Activated T-helper 1 cell treated with anti-CD3 and anti-CD28 coated beads, Interleukin-12 subunit alpha, Interleukin-12 subunit beta, Interleukin-2, Interleukin-4 antibody, amounts not matched to agents 30 ng/mL and 10 ng/mL and 1 ng/mL, durations not matched to agents 14 hours and 24 hours and 36 hours (primary cell): ENCODE measurements around the gene KRT7. TPM values are rescaled to one million over a fixed set of nuclear protein-coding genes. Genes with fewer than 3 reads are reported as not detected.
A peak's percentile ranks its signal among the peaks of the same experiment; 100 is the strongest.

Source experiments
- DNase-seq: peaks from one replicate; pipeline ENCODE4 v3.0.0; 2021; ENCODE audit warnings: low spot score
- H3K27ac Mint-ChIP-seq: one replicate; pipeline ENCODE4 v1.8.0; 2021; ENCODE audit warnings: mild to moderate bottlenecking, mixed read lengths
- H3K27me3 Mint-ChIP-seq: one replicate; pipeline ENCODE4 v1.8.0; 2022; ENCODE audit warnings: mild to moderate bottlenecking, moderate library complexity, mixed read lengths; ENCODE audit not compliant: insufficient read depth
- H3K36me3 Mint-ChIP-seq: one replicate; pipeline ENCODE4 v1.8.0; 2021; ENCODE audit warnings: low read depth, mixed read lengths
- H3K4me1 Mint-ChIP-seq: one replicate; pipeline ENCODE4 v1.8.0; 2021; ENCODE audit warnings: low read depth, mixed read lengths
- H3K4me3 Mint-ChIP-seq: one replicate; pipeline ENCODE4 v1.8.0; 2021; ENCODE audit warnings: mild to moderate bottlenecking, moderate library complexity, mixed read lengths
- H3K9me3 Mint-ChIP-seq: one replicate; pipeline ENCODE4 v1.8.0; 2021; ENCODE audit warnings: mixed read lengths
- intact Hi-C: fragments of 100-400 bp; cut with micrococcal nuclease; formaldehyde crosslinking; loops from one replicate; pipeline ENCODE4 v1.15.1; 2024
- total RNA-seq: library from RNA; stranded (reverse); gene quantifications from 2 replicates; pipeline ENCODE4 v1.2.3, GENCODE V29; 2022

KRT7 gene
- total RNA-seq: 15.5 and 21.2 TPM in 2 replicates

- Mint-ChIP-seq H3K4me3 (peak within 1 kb of the TSS; percentile 11), H3K4me1 (peaks cover 5% of the 10 kb centered on the region), H3K9me3 (no peaks in the 10 kb centered on the region), H3K36me3 (no peaks in the 10 kb centered on the region), H3K27ac (no peak within 1 kb of the TSS), H3K27me3 (peaks cover 43% of the 10 kb centered on the region)
- no peak for DNase-seq
- intact Hi-C loops: no loop called here
Observed at GRCh38 chr12:52232674-52233461, at the start of gene KRT7. Gene KRT7 (plus strand): TSS chr12:52233243. CDS start chr12:52233297, 54 bp downstream.

- H3K27ac Mint-ChIP-seq: no peak overlapping the region
- H3K36me3 Mint-ChIP-seq: no peaks in the 10 kb centered on the region
- peaks cover 9% of the 10 kb centered on the region for H3K27me3 Mint-ChIP-seq
- peaks cover 6% of the 10 kb centered on the region for H3K4me1 Mint-ChIP-seq
- DNase-seq: no peak
- no peak overlapping the region for H3K4me3 Mint-ChIP-seq
- intact Hi-C loops: no loop called here
- H3K9me3 Mint-ChIP-seq: no peaks in the 10 kb centered on the region
Observed at GRCh38 chr12:52183544-52183910, 49.5 kb upstream of the KRT7 start.

DNA sequence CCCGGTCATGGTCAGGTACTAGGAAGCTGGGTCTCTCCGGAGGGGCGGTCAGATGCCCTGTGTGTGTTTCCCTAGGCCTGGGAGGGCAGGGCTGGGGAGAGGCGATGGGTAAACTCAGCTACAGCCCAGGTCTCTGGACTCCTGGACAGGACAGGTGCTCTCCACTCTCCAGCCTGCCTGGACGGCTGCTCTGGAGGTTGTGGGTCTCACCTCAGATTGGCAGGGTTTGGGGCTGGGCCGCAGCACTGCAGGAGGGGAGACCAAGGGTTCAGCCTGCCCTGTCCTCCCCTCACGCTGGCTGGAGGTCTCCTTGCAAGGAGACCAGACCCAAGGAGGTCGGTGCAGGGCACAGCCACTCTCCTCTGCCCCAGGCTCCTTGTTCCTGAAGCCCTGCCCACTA is 49.1 kb upstream of the KRT7 start:
- intact Hi-C loops: no loop called here
- Mint-ChIP-seq H3K4me3 (no peak overlapping the region), H3K4me1 (peaks cover 6% of the 10 kb centered on the region), H3K36me3 (no peaks in the 10 kb centered on the region), H3K27ac (no peak overlapping the region), H3K9me3 (no peaks in the 10 kb centered on the region), H3K27me3 (peaks cover 9% of the 10 kb centered on the region)
- DNase-seq: no peak

GRCh38 chr12:52184813-52185212 is 48.2 kb upstream of the KRT7 start:
- Mint-ChIP-seq H3K4me1 (peaks cover 6% of the 10 kb centered on the region), H3K4me3 (no peak overlapping the region), H3K36me3 (no peaks in the 10 kb centered on the region), H3K9me3 (no peaks in the 10 kb centered on the region), H3K27me3 (peaks cover 9% of the 10 kb centered on the region), H3K27ac (no peak overlapping the region)
- DNase-seq: no peak
- intact Hi-C loops: no loop called here

GRCh38 chr12:52185400-52185967 is 47.6 kb upstream of the KRT7 start:
- Mint-ChIP-seq H3K36me3 (no peaks in the 10 kb centered on the region), H3K4me1 (peaks cover 6% of the 10 kb centered on the region), H3K27me3 (peaks cover 9% of the 10 kb centered on the region), H3K27ac (no peak overlapping the region), H3K4me3 (no peak overlapping the region), H3K9me3 (no peaks in the 10 kb centered on the region)
- intact Hi-C loops: no loop called here
- no peak for DNase-seq

GRCh38 chr12:52186118-52186840 is 46.8 kb upstream of the KRT7 start:
- no peak for DNase-seq
- H3K27me3 Mint-ChIP-seq: peaks cover 8% of the 10 kb centered on the region
- H3K9me3 Mint-ChIP-seq: no peaks in the 10 kb centered on the region
- H3K36me3 Mint-ChIP-seq: no peaks in the 10 kb centered on the region
- no peak overlapping the region for H3K27ac Mint-ChIP-seq
- peaks cover 6% of the 10 kb centered on the region for H3K4me1 Mint-ChIP-seq
- intact Hi-C loops: no loop called here
- no peak overlapping the region for H3K4me3 Mint-ChIP-seq

DNA sequence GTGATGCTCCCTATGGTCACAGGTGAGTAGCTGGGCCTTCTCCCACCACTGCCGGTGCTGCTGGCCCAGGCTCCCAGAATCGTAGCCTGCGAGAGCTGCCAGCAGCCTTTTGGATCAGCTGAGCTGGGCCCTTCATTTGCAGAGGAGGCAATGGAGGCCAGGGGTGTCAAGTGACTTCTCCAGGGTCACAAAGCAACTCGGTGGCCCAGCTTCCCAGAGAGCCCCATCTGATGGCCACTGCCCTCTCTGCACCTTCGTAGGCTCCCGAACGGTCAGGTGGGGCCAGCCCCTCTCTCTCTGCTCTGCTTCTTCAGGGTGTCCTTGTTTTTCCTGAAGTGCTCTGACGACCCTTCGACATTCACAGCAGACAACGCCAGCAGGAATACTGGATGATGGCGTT is 45.8 kb upstream of the KRT7 start:
- intact Hi-C loops: no loop called here
- peaks cover 6% of the 10 kb centered on the region for H3K4me1 Mint-ChIP-seq
- H3K36me3 Mint-ChIP-seq: no peaks in the 10 kb centered on the region
- peaks cover 5% of the 10 kb centered on the region for H3K27me3 Mint-ChIP-seq
- DNase-seq: no peak
- H3K4me3 Mint-ChIP-seq: no peak overlapping the region
- H3K9me3 Mint-ChIP-seq: no peaks in the 10 kb centered on the region
- no peak overlapping the region for H3K27ac Mint-ChIP-seq

GRCh38 chr12:52187640-52188039 is 45.4 kb upstream of the KRT7 start:
- Mint-ChIP-seq H3K36me3 (no peaks in the 10 kb centered on the region), H3K27ac (no peak overlapping the region)
- no peak for DNase-seq

GRCh38 chr12:52188658-52189057 is 44.4 kb upstream of the KRT7 start:
- intact Hi-C loops: no loop called here
- Mint-ChIP-seq H3K27ac (no peak overlapping the region), H3K27me3 (peaks cover 12% of the 10 kb centered on the region), H3K4me3 (no peak overlapping the region), H3K9me3 (no peaks in the 10 kb centered on the region), H3K4me1 (peaks cover 6% of the 10 kb centered on the region), H3K36me3 (no peaks in the 10 kb centered on the region)
- DNase-seq: no peak

More at GRCh38 chr12:52187640-52188039, 45.4 kb upstream of the KRT7 start:
- intact Hi-C loops: no loop called here
- Mint-ChIP-seq H3K4me3 (no peak overlapping the region), H3K27me3 (peaks cover 7% of the 10 kb centered on the region), H3K4me1 (peaks cover 6% of the 10 kb centered on the region), H3K9me3 (no peaks in the 10 kb centered on the region)

GRCh38 chr12:52189376-52190174 is 43.5 kb upstream of the KRT7 start:
- Mint-ChIP-seq H3K9me3 (no peaks in the 10 kb centered on the region), H3K4me3 (no peak overlapping the region), H3K4me1 (peaks cover 4% of the 10 kb centered on the region), H3K27me3 (peaks cover 13% of the 10 kb centered on the region), H3K36me3 (no peaks in the 10 kb centered on the region), H3K27ac (no peak overlapping the region)
- intact Hi-C loops: no loop called here
- DNase-seq: no peak

DNA sequence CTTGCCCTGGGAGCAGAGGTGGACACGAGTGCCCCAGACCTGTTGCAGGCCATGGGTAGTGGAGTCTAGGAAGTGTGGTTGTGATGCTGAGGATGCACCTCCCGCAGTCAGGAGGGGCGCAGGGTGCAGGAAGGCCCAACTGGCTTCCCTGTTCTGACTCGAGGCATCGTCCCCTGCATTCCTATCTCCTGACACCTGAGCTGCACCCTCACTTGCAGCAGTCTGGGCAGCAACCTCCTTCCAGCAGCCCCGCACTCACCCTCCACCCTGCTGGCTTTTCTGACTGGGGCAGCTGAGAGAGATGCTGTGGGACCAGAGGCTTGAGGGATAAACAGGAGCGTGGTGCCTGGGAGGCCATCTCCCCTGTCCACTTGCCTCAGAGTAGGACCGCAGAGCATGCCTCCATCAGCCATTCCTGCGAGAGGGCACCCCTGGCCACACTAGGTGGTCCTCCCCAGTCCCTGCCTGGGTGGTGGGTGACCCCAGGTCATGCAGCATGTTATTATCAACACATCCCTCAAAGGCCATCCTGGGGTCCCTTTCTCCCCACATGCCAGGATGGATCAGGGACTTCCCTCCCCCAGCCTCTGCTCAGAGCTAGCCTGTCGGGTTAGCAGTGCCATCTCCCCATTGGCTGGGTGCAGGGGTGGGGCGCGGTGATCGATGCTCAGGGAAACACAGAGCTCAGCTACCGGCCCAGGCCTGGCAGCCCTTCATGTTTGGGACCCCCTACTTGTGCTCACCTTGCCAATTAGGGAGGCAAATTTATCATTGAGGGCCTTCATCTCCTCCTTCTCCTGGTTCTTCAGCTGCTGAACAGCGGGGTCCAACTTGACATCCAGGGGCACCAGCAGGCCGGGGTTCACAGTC is 41.9 kb upstream of the KRT7 start:
- Mint-ChIP-seq H3K27ac (no peak overlapping the region), H3K36me3 (no peaks in the 10 kb centered on the region), H3K9me3 (no peaks in the 10 kb centered on the region), H3K4me3 (no peak overlapping the region), H3K27me3 (peaks cover 13% of the 10 kb centered on the region), H3K4me1 (no peaks in the 10 kb centered on the region)
- no peak for DNase-seq
- intact Hi-C loops: no loop called here
